GM21737 (cell line): Measurements from ENCODE around the gene C5.
"Not testable (repeated sequence)": the region's sequence is repeated elsewhere in the genome, so short reads cannot be mapped to it uniquely, and the experiment has no call there.

Source experiments
- ATAC-seq: cut with Tn5 transposase; IDR thresholded peaks from one replicate; pipeline ENCODE4 v1.9.1; 2021; ENCODE audit warnings: mild to moderate bottlenecking, moderate library complexity; ENCODE audit not compliant: unreplicated experiment

The C5 gene

DNA sequence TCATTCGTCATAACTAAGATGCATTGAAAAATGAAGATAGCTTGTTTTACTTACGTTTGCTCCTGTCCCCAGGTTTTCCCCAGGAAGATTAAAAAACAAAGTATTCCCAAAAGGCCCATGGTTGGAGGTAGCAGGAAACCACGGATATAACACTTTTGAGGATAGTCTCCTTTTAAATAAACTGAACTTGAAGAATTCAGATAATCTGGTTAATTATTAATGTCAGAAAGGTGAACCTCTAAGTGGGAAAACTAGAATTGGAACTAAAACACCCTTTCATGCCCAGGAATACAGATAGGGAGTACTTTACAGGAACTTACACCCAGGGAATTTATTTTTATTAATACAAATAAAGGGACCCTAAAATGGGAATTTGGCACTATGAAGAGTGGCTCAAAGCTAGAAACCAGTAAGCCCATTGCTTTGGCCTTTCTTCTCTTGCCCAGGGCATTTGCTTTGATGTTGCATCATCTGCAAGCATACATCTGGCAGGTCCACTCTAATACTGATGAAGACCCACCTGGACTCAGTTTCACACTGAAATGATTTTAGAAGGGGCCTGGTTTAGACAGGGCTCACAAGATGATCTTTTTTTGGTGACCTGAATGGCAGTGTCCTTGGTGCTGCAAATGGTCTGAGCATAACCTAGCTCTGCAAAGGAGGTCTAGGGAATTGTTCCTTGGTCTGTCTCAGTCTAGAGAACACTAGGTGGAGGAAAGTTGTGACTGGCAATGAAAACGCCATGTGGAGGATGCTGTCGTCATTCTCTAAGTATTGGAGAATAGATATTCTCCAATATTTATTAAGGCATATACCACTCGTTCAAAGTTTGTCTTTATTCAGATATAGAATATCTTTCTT is at the start of gene C5:
Gene C5, minus strand, starts transcription at position 148 of the 861 bp plus-strand sequence. Its CDS starts 29 bp downstream, at position 119.
- ATAC-seq = no peak

DNA sequence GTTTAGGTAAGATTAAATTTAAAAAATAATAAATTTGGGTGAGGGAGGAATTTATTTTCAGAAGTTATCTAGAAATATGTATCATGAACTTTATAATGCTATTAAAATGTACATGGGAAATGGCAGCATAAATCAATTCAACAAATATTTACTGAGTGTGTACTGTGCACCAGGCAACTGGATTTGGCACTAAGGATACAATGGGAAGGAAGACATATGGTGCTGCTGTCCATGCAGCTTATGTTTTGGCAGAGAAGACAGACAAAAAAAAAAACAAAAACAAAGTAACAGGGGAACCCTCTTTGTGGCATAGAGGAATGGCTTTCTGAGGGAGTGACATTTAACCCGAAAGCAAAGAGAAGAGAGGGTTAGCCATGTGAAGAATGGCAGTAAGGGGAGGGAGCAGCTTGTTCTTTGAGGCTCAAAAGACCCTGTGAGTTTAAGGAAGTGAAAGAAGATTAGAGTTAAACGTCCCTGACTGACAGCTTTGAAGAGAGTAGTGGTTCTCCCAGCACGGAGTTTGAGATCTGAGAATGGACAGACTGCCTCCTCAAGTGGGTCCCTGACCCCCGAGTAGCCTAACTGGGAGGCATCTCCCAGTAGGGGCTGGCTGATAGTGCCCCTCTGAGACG is 48.6 kb upstream of the C5 start:
- no peak for ATAC-seq

DNA sequence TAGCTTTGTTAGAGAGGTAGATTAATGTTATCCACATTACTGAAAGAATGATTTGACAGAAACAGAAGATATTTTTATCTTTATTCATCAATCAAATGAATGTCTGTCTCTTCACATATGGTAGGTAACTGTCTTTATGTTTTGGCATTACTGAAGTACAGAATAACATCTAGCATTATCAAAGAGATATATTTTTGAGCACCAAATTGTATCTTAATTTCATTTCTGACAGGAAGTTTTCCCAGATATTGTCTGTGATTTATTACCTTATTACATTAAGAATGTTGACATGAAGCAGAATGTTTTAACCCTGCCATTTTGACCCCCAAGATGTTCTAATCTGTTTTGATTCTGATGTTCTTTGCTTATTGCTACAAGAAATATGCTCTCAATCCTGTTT is 45.0 kb upstream of the C5 start:
- no peak for ATAC-seq

DNA sequence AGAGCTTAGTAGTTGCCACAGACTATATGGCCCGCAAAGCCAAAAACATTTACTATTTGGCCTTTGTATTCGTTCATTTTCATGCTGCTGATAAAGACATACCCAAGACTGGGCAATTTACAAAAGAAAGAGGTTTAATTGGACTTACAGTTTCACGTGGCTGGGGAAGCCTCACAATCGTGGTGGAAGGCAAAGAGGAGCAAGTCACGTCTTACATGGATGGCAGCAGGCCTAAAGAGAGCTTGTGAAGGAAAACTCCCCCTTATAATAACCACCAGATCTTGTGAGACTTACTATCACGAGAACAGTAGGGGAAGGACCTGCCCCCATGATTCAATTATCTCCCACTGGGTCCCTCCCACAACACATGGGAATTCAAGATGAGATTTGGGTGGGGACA is 40.7 kb upstream of the C5 start:
- not testable (repeated sequence) for ATAC-seq

DNA sequence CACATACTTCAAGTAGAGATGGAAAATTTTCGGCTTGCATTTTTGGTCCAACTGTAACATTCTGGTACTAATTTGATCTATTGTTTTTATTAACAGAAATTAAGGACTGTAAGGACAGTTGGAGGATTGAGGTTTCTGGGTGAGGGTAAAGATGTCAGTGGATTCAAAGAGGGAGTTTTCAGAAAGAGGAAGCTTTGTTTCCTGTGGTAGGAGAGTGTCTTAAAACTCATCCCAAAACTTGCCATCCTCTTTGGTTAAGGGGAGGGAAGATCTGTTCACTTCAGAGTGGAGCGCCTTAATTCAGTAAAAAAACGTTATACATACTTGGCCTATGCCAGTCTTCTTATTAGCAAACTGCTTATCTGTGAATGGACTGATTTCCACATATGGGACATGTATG is 38.5 kb upstream of the C5 start:
- ATAC-seq = no peak

DNA sequence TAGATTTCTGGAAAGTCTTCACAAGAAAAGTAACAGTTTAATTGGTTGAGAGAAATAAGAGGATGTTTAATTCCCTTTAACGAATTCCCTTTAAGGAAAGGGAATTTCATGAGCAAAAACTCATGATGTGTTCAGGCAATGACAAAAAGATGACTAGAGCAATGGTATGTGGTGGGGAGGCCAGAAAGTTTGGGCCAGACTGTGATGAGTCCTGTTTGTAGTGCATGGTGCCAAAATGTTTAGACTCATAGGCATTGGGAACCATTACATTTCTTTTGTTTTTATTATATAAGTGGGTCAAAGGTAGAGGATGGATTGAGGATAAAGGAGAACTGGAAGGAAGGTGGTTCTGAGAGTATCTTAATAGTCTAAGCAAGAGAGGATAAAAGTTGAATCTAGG is 35.6 kb upstream of the C5 start:
- no peak for ATAC-seq

DNA sequence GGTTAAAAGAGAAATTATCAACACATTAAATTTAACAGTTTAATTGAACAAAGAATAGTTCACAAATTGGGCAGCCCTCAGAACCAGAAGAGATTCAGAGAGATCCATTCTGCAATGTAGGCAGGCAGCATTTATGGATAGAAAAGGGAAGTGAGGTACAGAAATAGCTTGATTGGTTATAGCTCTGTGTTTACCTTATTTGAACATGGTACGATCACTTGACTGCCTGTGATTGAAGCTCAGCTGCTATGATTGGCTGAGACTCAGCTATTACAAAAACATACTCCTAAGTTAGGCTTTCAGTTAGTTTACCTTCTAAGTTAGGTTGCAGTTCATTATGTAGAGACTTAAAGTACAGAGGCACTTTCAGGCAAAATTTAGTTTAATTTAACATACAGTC is 32.0 kb upstream of the C5 start:
- ATAC-seq = no peak

DNA sequence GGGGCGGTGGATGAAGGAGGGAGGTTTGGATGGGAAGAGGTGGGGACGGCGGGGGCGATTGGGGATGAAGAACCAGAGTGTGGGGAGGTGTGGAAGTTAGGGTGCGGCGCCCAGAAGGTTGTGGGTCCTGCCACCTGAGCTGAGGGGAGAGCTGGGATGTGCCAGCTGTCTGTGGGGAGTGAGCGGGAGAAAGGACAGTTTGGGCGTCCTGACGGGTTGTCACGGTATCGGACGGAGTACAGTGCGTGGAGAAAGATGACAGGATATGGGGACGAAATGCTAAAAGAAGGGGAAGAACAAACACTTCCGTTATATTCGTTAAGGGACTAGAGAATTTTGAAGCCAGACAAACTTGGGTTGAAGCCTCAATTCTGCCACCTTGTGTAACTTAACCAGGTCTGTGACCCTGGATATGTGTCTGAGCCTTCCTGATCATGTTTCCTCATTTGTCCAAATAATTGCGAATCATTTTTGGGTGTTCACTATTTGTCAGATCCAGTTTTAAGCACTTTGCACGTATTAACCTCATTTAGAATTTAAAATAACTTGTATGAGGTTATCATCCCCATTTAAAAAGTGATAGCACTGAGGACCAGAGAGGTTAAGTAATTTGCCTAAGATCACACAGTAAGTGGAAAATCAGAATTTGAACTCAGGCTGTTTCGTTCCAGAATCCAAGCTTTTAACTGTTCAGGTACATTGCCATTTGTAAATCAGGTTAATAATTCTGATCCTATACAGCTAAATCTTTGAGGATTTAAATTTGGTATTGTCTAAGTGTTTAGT is 25.4 kb upstream of the C5 start:
- ATAC-seq = peak; percentile 7

DNA sequence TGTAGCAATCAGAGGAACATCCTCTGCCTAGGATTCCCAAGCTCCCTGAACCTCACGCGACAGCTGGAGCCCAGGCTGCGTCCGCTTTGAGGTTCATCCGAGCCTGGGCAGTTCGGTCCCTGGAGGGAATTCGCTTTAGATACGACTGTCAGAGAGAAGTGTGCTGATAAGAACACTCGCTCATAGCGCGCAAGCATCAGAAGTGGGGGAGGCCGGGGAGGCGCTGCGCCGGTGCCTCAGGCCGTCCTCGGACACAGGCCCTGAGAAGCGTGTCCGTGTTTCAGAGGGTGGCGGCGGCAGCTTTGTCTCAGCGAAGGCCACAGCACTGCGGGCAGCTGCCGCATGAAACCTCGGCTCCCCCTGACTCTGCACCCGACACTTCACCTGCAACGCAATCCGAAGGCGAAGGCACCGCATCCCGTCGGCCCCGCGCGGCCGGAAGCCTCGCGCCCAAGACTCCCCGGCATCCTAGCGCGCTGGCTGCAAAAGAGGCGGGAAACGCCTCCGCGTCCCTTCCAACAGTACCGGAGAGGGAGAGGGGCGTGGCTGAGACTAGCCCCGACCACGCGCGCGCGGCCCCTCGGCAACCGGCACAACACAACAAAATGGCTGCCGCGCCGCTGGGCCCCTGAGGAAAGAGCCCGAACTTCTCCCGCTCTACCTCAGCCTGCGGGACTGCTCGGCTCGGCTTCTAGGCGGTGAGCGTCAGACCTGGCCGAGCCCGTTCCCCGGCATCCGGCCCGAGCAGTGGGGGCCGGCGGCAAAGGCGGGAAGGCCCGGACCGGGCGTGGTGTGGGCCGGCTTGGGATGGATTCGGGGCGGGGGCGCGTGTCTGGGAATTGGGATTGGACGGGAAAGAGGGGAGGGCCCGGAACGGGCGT is 24.5 kb upstream of the C5 start, which contains the start of gene CNTRL:
Gene CNTRL, plus strand, starts transcription at position 586 of the 881 bp plus-strand sequence. CDS start 13,372 bp downstream, outside the sequence.
- peak; percentile 60 for ATAC-seq

DNA sequence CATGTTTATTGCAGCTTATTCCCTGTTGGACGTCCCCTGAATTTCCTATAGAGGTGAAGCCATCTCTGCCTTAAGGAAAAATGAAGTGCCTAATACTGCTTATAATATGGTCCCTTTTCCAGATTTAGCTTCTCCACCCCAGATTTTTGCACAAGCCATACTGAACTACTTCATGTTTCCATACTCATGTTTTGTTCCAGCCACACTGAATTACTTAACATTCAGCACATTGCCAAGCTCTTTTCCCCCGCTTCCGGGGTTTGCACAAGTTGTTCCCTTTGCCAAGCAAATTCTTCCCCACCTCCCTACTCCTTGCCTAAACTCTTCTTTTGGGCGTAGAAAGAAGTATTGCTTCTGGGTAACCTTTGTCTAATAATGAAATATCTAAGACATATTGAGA is 23.0 kb upstream of the C5 start:
- no peak for ATAC-seq

DNA sequence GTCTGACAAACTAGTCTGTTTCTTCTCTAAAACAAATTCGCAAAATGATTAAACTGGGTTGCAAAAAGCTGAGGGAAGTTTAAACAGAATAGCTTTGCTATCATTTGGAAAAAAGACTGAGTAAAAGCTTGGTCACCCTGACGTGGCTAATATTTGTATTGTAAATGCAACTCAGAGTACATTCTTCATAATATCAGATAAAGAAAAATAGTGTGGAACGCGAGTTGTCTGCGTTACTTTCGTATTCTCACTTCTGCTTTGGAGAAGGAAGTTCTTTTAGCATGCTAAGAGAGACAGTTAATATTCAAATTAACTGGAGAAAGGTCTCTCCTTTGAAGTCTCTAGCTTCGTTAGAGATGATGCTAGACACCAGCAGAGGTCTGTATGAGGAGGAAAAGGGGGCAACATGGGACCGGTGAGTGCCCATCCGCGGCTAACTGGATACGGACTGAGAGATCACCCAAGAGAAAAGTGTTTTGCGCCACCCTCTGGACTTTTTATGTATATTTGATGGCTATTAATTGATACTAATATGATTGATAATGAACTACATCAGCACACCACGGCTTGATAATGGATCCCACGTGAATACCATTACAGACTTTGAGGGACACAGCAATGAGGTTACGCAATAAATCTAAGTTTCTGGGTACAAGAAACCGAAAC is 21.8 kb upstream of the C5 start:
- peak; percentile 41 for ATAC-seq

DNA sequence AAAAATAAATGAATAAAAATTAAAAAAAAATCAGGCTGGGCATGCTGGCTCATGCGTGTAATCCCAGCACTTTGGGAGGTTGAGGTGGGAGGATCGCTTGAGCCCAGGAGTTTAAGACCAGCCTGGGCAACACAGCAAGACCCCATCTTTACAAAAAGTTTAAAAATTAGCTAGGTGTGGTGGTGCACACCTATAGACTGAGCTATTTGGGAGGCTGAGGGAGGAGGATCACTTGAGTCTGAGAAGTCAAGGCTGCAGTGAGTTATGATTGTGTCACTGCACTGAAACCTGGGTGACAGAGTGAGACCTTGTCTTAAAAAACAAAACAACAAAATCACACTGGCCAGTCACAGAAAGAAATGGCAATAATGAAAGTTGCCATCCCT is 21.3 kb upstream of the C5 start:
- peak; percentile 4 for ATAC-seq

DNA sequence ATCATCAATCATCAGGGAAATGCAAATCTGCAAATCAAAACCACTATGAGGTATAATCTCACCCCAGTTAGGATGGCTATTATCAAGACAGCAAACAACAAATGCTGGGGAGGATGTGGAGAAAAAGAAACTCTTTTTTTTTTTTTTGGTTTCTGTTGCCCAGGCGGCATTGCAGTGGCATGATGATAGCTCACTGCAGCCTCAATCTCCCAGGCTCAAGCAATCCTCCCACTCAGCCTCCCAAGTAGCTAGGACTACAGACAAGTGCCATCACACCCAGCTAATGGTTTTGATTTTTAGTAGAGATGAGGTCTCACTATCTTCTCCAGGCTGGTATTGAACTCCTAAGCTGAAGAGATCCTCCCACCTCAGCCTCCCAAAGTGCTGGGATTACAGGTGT is 19.3 kb upstream of the C5 start:
- no peak for ATAC-seq

DNA sequence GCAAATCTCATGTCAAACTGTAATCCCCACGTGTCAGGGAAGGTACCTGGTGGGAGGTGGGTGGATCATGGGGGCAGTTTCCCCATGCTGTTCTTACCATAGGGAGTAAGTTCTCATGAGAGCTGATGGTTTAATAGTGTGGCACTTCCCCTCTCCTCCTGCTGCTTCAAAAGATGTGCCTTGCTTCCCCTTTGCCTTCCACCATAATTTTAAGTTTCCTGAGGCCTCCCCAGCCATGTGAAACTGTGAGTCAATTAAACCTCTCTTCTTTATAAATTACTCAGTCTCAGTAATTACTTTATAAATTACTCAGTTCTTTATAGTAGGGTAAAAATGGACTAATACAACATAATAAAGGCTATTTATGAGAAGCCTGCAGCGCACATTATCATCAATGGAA is 17.6 kb upstream of the C5 start:
- no peak for ATAC-seq

DNA sequence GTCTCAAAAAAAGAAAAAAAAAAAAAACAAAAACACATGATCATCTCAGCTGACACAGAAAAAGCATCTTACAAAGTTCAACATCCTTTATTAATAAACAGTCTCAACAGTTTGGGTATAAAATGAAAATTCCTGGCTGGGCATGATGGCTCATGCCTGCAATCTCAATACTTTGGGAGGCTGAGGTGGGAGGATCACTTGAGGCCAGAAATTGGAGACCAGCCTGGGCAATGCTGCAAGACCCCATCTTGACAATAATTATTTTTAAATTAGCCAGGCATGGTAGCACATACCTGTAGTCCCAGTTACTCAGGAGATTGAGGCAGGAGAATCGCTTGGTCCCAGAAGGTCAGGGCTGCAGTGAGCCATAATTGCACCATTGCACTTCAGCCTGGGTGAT is 16.8 kb upstream of the C5 start:
- no peak for ATAC-seq

DNA sequence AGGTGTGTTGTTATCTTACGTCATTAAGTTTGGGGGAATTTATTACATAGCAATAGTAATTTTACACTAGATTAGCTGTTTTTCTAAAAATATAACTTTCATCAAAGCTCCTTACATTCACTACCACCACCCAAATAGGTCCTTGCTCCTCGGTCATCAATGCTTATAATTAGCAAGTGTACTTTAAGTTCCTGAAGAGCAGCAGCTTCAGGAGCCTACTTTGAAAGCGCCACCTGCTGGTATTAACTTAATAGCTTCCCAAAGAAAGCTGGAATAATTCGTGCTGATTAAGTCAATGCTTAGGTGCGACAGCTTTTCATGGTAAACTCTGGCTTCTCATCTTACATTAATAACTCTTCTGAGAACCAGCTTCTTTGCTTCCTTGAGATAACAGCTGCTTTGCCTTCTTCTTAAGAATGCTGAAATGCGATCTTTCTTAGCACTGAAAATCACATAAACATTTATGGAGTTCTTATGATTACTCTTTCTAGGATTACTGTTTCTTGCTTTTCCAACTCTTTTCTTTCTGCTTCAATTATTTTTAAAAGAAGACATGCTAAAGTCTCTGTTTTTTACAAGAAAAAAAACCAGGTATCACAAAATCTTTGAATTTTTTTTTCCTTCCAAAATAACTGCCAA is 10.0 kb upstream of the C5 start:
- ATAC-seq = no peak

DNA sequence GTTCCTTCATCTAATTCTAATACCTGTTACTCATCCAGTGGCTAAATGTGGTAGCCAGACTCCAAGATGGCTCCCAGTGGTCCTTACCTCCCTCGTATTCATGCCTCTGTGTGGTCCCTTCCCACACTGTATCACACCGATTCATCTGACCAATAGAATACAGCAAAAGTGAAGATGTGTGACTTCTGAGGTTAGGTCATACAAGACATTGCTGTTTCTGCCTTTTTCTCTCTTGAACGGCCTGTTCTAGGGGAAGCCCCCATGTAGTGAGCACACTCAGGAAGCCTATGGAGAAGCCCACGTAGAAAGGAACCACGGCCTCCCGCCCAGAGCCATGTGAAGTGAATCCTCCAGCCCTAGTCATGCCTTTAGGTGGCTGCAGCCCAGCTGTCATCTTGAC is 9.4 kb upstream of the C5 start:
- no peak for ATAC-seq

DNA sequence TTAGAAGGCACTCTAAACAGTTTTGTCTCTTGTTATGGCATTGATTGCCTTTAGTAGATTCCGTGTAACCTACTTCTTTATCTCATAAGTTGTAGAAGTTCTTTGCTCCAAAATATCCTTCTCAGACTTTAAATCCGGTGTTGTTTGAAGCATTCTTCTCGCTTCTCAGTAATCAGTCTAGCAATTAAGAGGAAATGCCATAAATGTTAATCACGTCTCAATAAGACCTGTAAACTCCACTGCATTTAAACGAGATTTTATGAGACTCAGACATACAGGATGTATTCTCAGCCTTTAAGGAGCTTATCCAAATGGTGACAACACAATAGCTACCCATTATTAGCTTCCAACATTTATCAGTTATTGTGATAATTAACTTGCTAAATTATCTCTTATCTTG is 7.7 kb upstream of the C5 start:
- no peak for ATAC-seq

DNA sequence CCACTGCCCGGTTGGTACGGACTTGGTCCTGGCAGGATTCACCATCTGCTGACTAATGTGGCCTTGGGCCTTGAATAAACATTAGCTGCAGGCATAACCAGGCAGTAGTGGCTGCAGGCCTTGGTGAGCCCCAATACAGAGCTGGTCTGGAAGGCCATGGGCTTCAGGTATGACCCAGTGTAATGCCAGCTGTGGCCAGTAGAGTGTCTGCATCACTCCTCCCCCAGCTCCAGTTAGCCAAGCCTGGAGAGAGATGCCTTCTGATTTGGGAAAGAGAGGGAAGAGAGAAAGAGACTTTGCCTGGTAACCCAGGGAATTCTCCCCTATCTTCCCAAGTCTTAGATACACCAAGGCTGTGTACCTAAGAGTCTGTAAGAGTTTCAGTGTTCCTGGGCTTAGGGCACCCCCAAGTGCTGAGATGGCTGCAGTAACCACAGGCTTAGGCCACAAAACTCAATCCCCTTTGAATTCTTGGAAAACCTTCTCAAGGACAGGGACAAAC is 5.6 kb upstream of the C5 start:
- no peak for ATAC-seq
